GM23248 (cell line): Measurements from ENCODE around the gene APP. TPM values are rescaled to one million over a fixed set of nuclear protein-coding genes. Genes with fewer than 3 reads are reported as not detected.

ENCODE experiments used
- DNase-seq: peaks from one replicate; pipeline ENCODE4 v3.0.0-alpha.2; 2015
- H2AFZ ChIP-seq: fragments of 200-600 bp; sonication (generic); 2 replicates; pipeline ENCODE4 v1.6.1; 2016; ENCODE audit warnings: antibody characterized with exemption
- H3F3A ChIP-seq: fragments of 200-600 bp; sonication (generic); 2 replicates; pipeline ENCODE4 v1.6.1; 2016; ENCODE audit warnings: mild to moderate bottlenecking, antibody characterized with exemption, mixed run types; ENCODE audit not compliant: insufficient read depth
- H3K27ac ChIP-seq: fragments of 200-600 bp; sonication (generic); 2 replicates; pipeline ENCODE4 v1.5.1; 2016; ENCODE audit warnings: mild to moderate bottlenecking
- H3K27me3 ChIP-seq: fragments of 200-600 bp; sonication (generic); replicated peaks from 2 replicates; pipeline ENCODE4 v1.6.1; 2016; ENCODE audit warnings: mild to moderate bottlenecking; ENCODE audit not compliant: insufficient read depth
- H3K36me3 ChIP-seq: fragments of 200-600 bp; sonication (generic); 2 replicates; pipeline ENCODE4 v1.6.1; 2016; ENCODE audit warnings: low read depth, mild to moderate bottlenecking
- H3K4me1 ChIP-seq: fragments of 200-600 bp; sonication (generic); 2 replicates; pipeline ENCODE4 v1.6.1; 2016; ENCODE audit warnings: mild to moderate bottlenecking; ENCODE audit not compliant: insufficient read depth
- H3K4me2 ChIP-seq: fragments of 200-600 bp; sonication (generic); one replicate; pipeline ENCODE4 v1.6.1; 2016; ENCODE audit warnings: mild to moderate bottlenecking; ENCODE audit not compliant: unreplicated experiment
- H3K4me3 ChIP-seq: fragments of 200-600 bp; sonication (generic); 2 replicates; pipeline ENCODE4 v1.5.1; 2016; ENCODE audit warnings: mild to moderate bottlenecking
- H3K79me2 ChIP-seq: fragments of 200-600 bp; sonication (generic); 2 replicates; pipeline ENCODE4 v1.6.1; 2016; ENCODE audit warnings: mild to moderate bottlenecking; ENCODE audit not compliant: insufficient read depth
- H3K9ac ChIP-seq: fragments of 200-600 bp; sonication (generic); 2 replicates; pipeline ENCODE4 v1.6.1; 2016; ENCODE audit warnings: mild to moderate bottlenecking
- H3K9me2 ChIP-seq: fragments of 200-600 bp; sonication (generic); 2 replicates; pipeline ENCODE4 v1.6.1; 2016; ENCODE audit warnings: mixed run types, mild to moderate bottlenecking, moderate library complexity; ENCODE audit not compliant: insufficient read depth
- H3K9me3 ChIP-seq: fragments of 200-600 bp; sonication (generic); one replicate; pipeline ENCODE4 v1.6.1; 2017; ENCODE audit warnings: low read depth
- H4K20me1 ChIP-seq: fragments of 200-600 bp; sonication (generic); 2 replicates; pipeline ENCODE4 v1.6.0; 2016; ENCODE audit not compliant: insufficient read depth
- EZH2 ChIP-seq: fragments of 200-600 bp; sonication (generic); IDR thresholded peaks from 2 replicates; pipeline ENCODE4 v1.6.1; 2018; ENCODE audit warnings: antibody characterized with exemption, mild to moderate bottlenecking; ENCODE audit not compliant: insufficient read depth, poor library complexity, severe bottlenecking
- EZH2phosphoT487 ChIP-seq: fragments of 200-600 bp; sonication (generic); IDR thresholded peaks from 2 replicates; pipeline ENCODE4 v1.6.1; 2018; ENCODE audit warnings: antibody characterized with exemption, moderate library complexity, mild to moderate bottlenecking, low read depth; ENCODE audit not compliant: insufficient read depth
- WGBS, 2 experiments: methylation state at CpG; one replicate each; pipeline ENCODE4 v1.1.6; 2015 to 2017; ENCODE audit warnings: low lambda C conversion rate in 2 of 2, low coverage in 1 of 2; ENCODE audit errors: missing lambda C conversion rate in 2 of 2; 5-methylcytosine and 5-hydroxymethylcytosine counted together
- in situ Hi-C: fragments of 300-500 bp; cut with MboI; formaldehyde crosslinking; loops from 2 replicates; pipeline ENCODE4 v1.15.0; 2020
- polyA plus RNA-seq: library from polyadenylated mRNA; unstranded; fragments of >200 nt; fragmentation: Nextera tagmentation; extraction: Ambion mirVana; gene quantifications from 2 replicates; pipeline ENCODE4 v1.2.1, GENCODE V29; 2016
- total RNA-seq: library from RNA; depleted of rRNA; stranded (reverse); fragments of >200 nt; shearing (Covaris generic); gene quantifications from 2 replicates; pipeline ENCODE4 v1.2.3, GENCODE V29; 2014

APP gene
- total and polyA plus RNA-seq, 2 experiments from 2014 or later, result 35.0 to 292 TPM

- Histone ChIP-seq H3K9me3 (no peaks in the 10 kb centered on the region), H3F3A (peaks cover 15% of the 10 kb centered on the region), H2AFZ (no peak overlapping the region), H3K9ac (no peak overlapping the region), H3K4me1 (0 out of 2 replicates have a peak, but pooled peaks cover 6% of the 10 kb centered on the region), H3K36me3 (no peaks in the 10 kb centered on the region), H3K79me2 (no peaks in the 10 kb centered on the region), H3K4me2 (no peak overlapping the region), H4K20me1 (no peaks in the 10 kb centered on the region), H3K27ac (no peak overlapping the region), H3K4me3 (no peak overlapping the region), H3K9me2 (no peaks in the 10 kb centered on the region), H3K27me3 (no peaks in the 10 kb centered on the region)
- no peak for DNase-seq
- TF ChIP-seq EZH2phosphoT487, result no peak
- TF ChIP-seq EZH2, result no peak
- 88 to 97% methylated on average over 1 of the region's 1 CpG for WGBS, 2 experiments
- in situ Hi-C loops, result no loop called here
Measured at GRCh38 chr21:25904044-25904695, 266.4 kb downstream of the APP start.

DNA sequence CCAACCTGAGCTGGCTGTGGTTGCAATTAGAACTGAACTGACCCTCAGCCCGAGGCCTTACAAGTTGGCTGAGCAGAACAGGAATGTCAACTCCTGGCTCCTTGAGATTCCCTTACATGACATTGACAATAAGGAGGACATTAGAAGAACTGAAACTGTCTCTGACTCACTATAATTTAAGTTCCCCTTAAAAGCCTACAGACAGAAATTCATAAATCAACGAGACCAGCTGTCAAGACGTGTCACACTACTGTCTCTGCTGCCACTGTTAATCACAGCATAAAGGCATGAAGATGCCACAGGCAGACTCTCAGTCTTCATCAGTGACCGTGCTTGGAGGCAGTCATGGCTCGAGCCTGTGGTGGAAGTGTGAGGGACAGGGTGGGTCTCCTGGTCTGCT, 267.0 kb downstream of the APP start:
- in situ Hi-C loops, result no loop called here
- Histone ChIP-seq H4K20me1 (no peaks in the 10 kb centered on the region), H3K4me1 (0 out of 2 replicates have a peak, but pooled peaks cover 6% of the 10 kb centered on the region), H3K27me3 (no peaks in the 10 kb centered on the region), H3K4me2 (no peak overlapping the region), H3K9me2 (no peaks in the 10 kb centered on the region), H3K27ac (no peak overlapping the region), H3K36me3 (no peaks in the 10 kb centered on the region), H2AFZ (no peak overlapping the region), H3K4me3 (no peak overlapping the region), H3F3A (peaks cover 15% of the 10 kb centered on the region), H3K9me3 (no peaks in the 10 kb centered on the region), H3K79me2 (no peaks in the 10 kb centered on the region), H3K9ac (no peak overlapping the region)
- DNase-seq, result no peak
- WGBS, 2 experiments, result 68 to 83% methylated on average over 5 of the region's 5 CpGs
- TF ChIP-seq EZH2phosphoT487, result no peak
- no peak for TF ChIP-seq EZH2

DNA sequence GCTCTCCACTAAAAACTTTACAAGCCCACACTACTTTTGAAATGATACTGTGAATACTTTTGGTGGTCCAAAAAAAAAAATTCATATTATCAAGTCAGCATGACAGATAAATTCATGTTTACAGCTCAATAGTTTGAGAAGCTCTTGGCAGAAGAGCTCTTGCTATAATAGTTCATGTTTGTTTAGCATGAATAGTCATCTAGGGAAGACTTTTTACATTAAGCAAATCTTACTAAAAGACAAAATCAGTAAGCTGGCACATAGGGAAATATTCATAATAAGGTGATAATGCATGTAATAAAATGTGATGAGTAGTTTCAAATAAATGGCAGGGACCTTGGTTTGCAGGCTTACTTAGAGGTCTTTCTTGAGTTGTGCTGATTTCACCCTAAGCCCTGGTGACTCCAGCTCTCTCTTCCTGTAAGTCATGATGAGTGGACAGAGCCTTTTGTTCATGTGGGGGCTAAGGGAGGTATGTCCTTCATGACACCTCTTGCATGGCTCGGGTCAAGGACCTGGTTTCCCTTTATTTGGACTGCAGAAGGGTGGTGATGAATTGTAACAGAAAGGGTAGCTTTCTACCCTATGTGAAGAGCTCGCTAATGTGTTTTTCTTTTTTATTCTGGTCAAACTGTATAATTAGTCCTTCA, 269.1 kb downstream of the APP start:
- Histone ChIP-seq H3K4me3 (no peak overlapping the region), H3K9ac (no peak overlapping the region), H3K9me2 (no peaks in the 10 kb centered on the region), H3K4me1 (0 out of 2 replicates have a peak, but pooled peaks cover 6% of the 10 kb centered on the region), H4K20me1 (no peaks in the 10 kb centered on the region), H3K36me3 (no peaks in the 10 kb centered on the region; the same call in 1 of the 2 replicates), H3K27ac (no peak overlapping the region), H3K4me2 (no peak overlapping the region), H3K27me3 (no peaks in the 10 kb centered on the region), H3K79me2 (no peaks in the 10 kb centered on the region), H3F3A (peaks cover 15% of the 10 kb centered on the region), H2AFZ (no peak overlapping the region), H3K9me3 (no peaks in the 10 kb centered on the region)
- peak; percentile 49 for DNase-seq
- no peak for TF ChIP-seq EZH2
- no peak for TF ChIP-seq EZH2phosphoT487
- 67 to 74% methylated on average over 2 of the region's 2 CpGs for WGBS, 2 experiments
- in situ Hi-C loops, result no loop called here

DNA sequence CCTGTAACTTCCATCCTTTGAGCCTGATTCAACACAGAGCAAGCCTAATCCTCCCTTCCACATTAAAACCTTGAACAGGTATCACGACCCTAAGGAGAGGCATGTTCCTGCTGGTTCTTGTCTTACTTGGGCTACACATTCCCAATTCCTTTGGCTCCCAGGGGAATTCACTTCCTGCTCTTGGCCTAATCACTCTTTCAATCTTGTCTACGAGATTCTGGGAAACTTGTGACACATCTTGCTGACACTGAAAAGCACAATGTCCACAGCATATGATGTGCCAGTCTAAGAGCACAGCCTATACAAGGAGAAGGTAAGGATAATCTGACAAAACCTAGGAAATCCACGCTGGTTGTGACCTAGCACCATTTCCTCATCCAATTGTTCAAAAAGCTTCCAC, 271.9 kb downstream of the APP start:
- Histone ChIP-seq H3K36me3 (peaks cover 4% of the 10 kb centered on the region; the same call in 1 of the 2 replicates), H3K27ac (no peak overlapping the region), H3K9ac (no peak overlapping the region), H4K20me1 (no peaks in the 10 kb centered on the region), H3F3A (peaks cover 22% of the 10 kb centered on the region), H3K27me3 (no peaks in the 10 kb centered on the region), H3K79me2 (no peaks in the 10 kb centered on the region), H3K4me3 (no peak overlapping the region), H3K9me3 (no peaks in the 10 kb centered on the region), H2AFZ (no peak overlapping the region), H3K4me2 (no peak overlapping the region), H3K4me1 (0 out of 2 replicates have a peak, but pooled peaks cover 6% of the 10 kb centered on the region), H3K9me2 (no peaks in the 10 kb centered on the region)
- in situ Hi-C loops, result loop anchor here (25.0 kb wide), 2 partner anchors 264 to 814 kb away; partner anchors contain the start of gene APP
- TF ChIP-seq EZH2phosphoT487 (no peak), EZH2 (no peak)
- WGBS, 2 experiments, result 81 to 86% methylated on average over 3 of the region's 3 CpGs
- DNase-seq, result peak; percentile 13
